Heart right ventricle (tissue), 16 donors: Measurements from ENCODE around the gene C2orf72. TPM values are rescaled to one million over a fixed set of nuclear protein-coding genes. Genes with fewer than 3 reads are reported as not detected.

Experiments used
- ATAC-seq, 8 donors: fragments of 200-7000 bp; cut with Tn5 transposase; one replicate each; pipeline ENCODE4 v1.9.1; 2020; ENCODE audit warnings: mild to moderate bottlenecking in 8 of 8, moderate library complexity in 8 of 8, moderate number of reproducible peaks in 1 of 8
- DNase-seq, 2 donors: peaks; one replicate each; pipeline ENCODE4 v3.0.0-alpha.2; 2020
- H3K27ac ChIP-seq, 10 donors: fragments of 200-600 bp; sonication (generic) in 2 of 10; one replicate each; pipeline versions ENCODE4 v1.5.0 to v1.8.0; 2020 to 2022; ENCODE audit warnings: mild to moderate bottlenecking in 3 of 10
- H3K27me3 ChIP-seq, 7 donors: fragments of 200-600 bp; one replicate each; pipeline ENCODE4 v1.8.0; 2021 to 2022; ENCODE audit warnings: mild to moderate bottlenecking in 2 of 7
- H3K36me3 ChIP-seq, 9 donors: fragments of 200-600 bp; sonication (generic) in 1 of 9; one replicate each; pipeline versions ENCODE4 v1.5.0 to v1.8.0; 2020 to 2022; ENCODE audit warnings: mild to moderate bottlenecking in 2 of 9
- H3K4me1 ChIP-seq, 9 donors: fragments of 200-600 bp; sonication (generic) in 1 of 9; one replicate each; pipeline versions ENCODE4 v1.5.0 to v1.8.0; 2020 to 2022; ENCODE audit warnings: mild to moderate bottlenecking in 4 of 9
- H3K4me3 ChIP-seq, 10 donors: fragments of 200-600 bp; sonication (generic) in 2 of 10; one replicate each; pipeline versions ENCODE4 v1.5.0 to v1.8.0; 2020 to 2022; ENCODE audit warnings: mild to moderate bottlenecking in 7 of 10, moderate library complexity in 2 of 10
- H3K9me3 ChIP-seq, 11 donors: fragments of 200-600 bp in 10 of 11; sonication (generic) in 2 of 11; one replicate each; pipeline versions ENCODE4 v1.5.0 to v1.8.0; 2013 to 2022; ENCODE audit warnings: mild to moderate bottlenecking in 2 of 11, control low read depth in 1 of 11, moderate library complexity in 1 of 11
- CTCF ChIP-seq, 9 donors: fragments of 200-600 bp; sonication (generic) in 2 of 9; IDR thresholded peaks; one replicate each; pipeline versions ENCODE4 v1.5.0 to v1.8.0; 2021 to 2022; ENCODE audit warnings: antibody characterized with exemption in 9 of 9, mild to moderate bottlenecking in 5 of 9, moderate library complexity in 1 of 9
- WGBS, 2 donors: extraction: QIAGEN DNeasy Blood & Tissue Kit; methylation state at CpG; one replicate each; pipeline ENCODE4 v1.1.7; 2013; ENCODE audit warnings: inconsistent platforms in 1 of 2; 5-methylcytosine and 5-hydroxymethylcytosine counted together
- intact Hi-C, 10 donors: fragments of 100-400 bp; cut with DNase I; formaldehyde crosslinking; loops; one replicate each; pipeline versions ENCODE4 v1.11.1 to v1.14.2; 2022
- polyA plus RNA-seq, 2 donors: library from polyadenylated mRNA; stranded (reverse); fragments of 200-250 nt; gene quantifications; one replicate each; pipeline ENCODE4 v1.2.3, GENCODE V29; 2013
- total RNA-seq, 10 donors: library from RNA; stranded (reverse); fragmentation: NEBNext Ultra II Directional in 3 of 10; extraction: Animal tissue kit (Norgen Biotek cat#: 25700) in 3 of 10; gene quantifications; one replicate each; pipeline versions ENCODE4 v1.2.1 to v1.2.4, GENCODE V29; 2021 to 2023
- donor health status: Arrhythmogenic right ventricular cardiomyopathy.
- donor health status: ischemic (EF 13 %, LVEDD 7.1; RV severe dilation, severe dysfunction).
- donor health status: healthy with polysubstance abuse.
- donor health status: DM: no; HTN: yes; CAD: no.
- donor health status: DM: no; HTN: no; CAD: no.
- donor health status: ischemic (EF 25% LVEDD 6.9; RV normal size, moderate dysfunction).
- donor health status: ischemic (EF 25% LVEDD 5.7; RV mildly dilated, moderate dysfunction).
- donor health status: healthy.
- donor health status: DM: yes; HTN: yes; CAD: no.
- donor health status: Ischemic cardiomyopathy.
- donor health status: ischemic (EF 35%, LVEDD 5.7; RV mildly dilated, moderate dysfunction).
- donor health status: nonischemic (EF 11% LVEDD 7.7; RV severe dilation, severe dysfunction).
- donor health status: DM: yes; HTN: yes; CAD: no.
- donor health status: PGD.
- donor health status: ischemic (EF 29% LVEDD 5.4; RV normal size, mild dysfunction).
- donor health status: nonischemic (EF 23%, LVEDD 6.1; RV moderate dilation, normal function).

C2orf72 gene
- total and polyA plus RNA-seq, 12 donors = 0.06 to 0.09 (median 0.07) TPM; not detected in 9

- TF ChIP-seq CTCF (IDR thresholded peaks at IDR 0.05) = no peak
- DNase-seq = no peak
- Histone ChIP-seq H3K27ac (no peak overlapping the region), H3K27me3 (peaks cover 0 to 30% (median 0%) of the 10 kb centered on the region in 7 donors), H3K36me3 (no peaks in the 10 kb centered on the region), H3K4me3 (no peak overlapping the region), H3K9me3 (no peaks in the 10 kb centered on the region), H3K4me1 (peaks cover 0 to 16% (median 6%) of the 10 kb centered on the region in 9 donors)
- intact Hi-C loops = loop anchor here in 6 of 10 donors (5.0 to 10.0 kb wide), 2 partner anchors 222 to 225 kb away; no protein-coding TSS in a partner anchor
- whole genome bisulfite sequencing, 2 donors = 87% methylated on average over 12 of the region's 12 CpGs
- no peak for ATAC-seq
Measured at GRCh38 chr2:231049286-231050017, 12.1 kb downstream of the C2orf72 start.

GRCh38 chr2:231050018-231050901 lies 12.9 kb downstream of the C2orf72 start:
- H3K27me3 ChIP-seq = peaks cover 0 to 30% (median 0%) of the 10 kb centered on the region in 7 donors
- ATAC-seq = no peak
- no peaks in the 10 kb centered on the region for H3K36me3 ChIP-seq
- H3K27ac ChIP-seq = no peak overlapping the region
- H3K4me3 ChIP-seq = no peak overlapping the region
- DNase-seq = no peak
- no peaks in the 10 kb centered on the region for H3K9me3 ChIP-seq
- WGBS, 2 donors = 63 to 75% methylated on average over 9 of the region's 9 CpGs
- TF ChIP-seq CTCF (IDR thresholded peaks at IDR 0.05) = no peak
- intact Hi-C loops = loop anchor here in 5 of 10 donors (5.0 to 10.0 kb wide), 2 partner anchors 223 to 225 kb away; no protein-coding TSS in a partner anchor
- peaks cover 0 to 16% (median 6%) of the 10 kb centered on the region in 9 donors for H3K4me1 ChIP-seq

- Histone ChIP-seq H3K36me3 (no peaks in the 10 kb centered on the region), H3K4me1 (peaks cover 0 to 16% (median 6%) of the 10 kb centered on the region in 9 donors), H3K9me3 (no peaks in the 10 kb centered on the region), H3K27me3 (peaks cover 0 to 30% (median 0%) of the 10 kb centered on the region in 7 donors), H3K27ac (no peak overlapping the region), H3K4me3 (no peak overlapping the region)
- TF ChIP-seq CTCF (IDR thresholded peaks at IDR 0.05) = no peak
- intact Hi-C loops = loop anchor here in 5 of 10 donors (5.0 to 10.0 kb wide), 2 partner anchors 224 to 226 kb away; no protein-coding TSS in a partner anchor
- no peak for ATAC-seq
- WGBS, 2 donors = 82 to 89% methylated on average over 5 of the region's 5 CpGs
- DNase-seq = no peak
Measured at GRCh38 chr2:231051116-231051515, 13.8 kb downstream of the C2orf72 start.
